ENCODE data around the gene STXBP3. TPM values are rescaled to one million over a fixed set of nuclear protein-coding genes. Genes with fewer than 3 reads are reported as not detected.
A peak's percentile ranks its signal among the peaks of the same experiment; 100 is the strongest.

Gene STXBP3
- total RNA-seq, 1 experiment from 2014 or later = 34.1 TPM

- no peak overlapping the region for H3K56ac ChIP-seq (ENCODE audit: insufficient read length, low read depth, low read length)
- Mint-ChIP-seq H3K9me3 (no peaks in the 10 kb centered on the region; a peak in 1 of 5 replicates), H3K27me3 (ENCODE audit: low read depth) (peaks cover 2% of the 10 kb centered on the region), H3K4me1 (peaks cover 31 to 33% of the 10 kb centered on the region in 2 experiments), H3K36me3 (ENCODE audit: insufficient read depth in 1 of 3, low read depth in 3 of 3) (0 out of 7 replicates have a peak, but pooled peaks cover 0 to 3% (median 0%) of the 10 kb centered on the region in 3 experiments), H3K4me3 (no peak overlapping the region), H3K27ac (peak overlapping the region in 2 of 3 experiments; percentile 55 to 72; a peak in 2 of 7 replicates)
- no peak overlapping the region for H2BK15ac ChIP-seq (ENCODE audit: low read depth, low read length)
- no peak overlapping the region for H2AFZ ChIP-seq (ENCODE audit: low read length)
- no peak overlapping the region for H2BK120ac ChIP-seq (ENCODE audit: low read depth, low read length, poor library complexity, severe bottlenecking)
- H2BK5ac ChIP-seq (ENCODE audit: insufficient read length, low read length) = no peak overlapping the region
- H3T11ph ChIP-seq (ENCODE audit: low read length) = no peak overlapping the region
- no peaks in the 10 kb centered on the region for H3K9me3 ChIP-seq (ENCODE audit: control insufficient read depth, low read depth, low read length)
- H3K27ac ChIP-seq (ENCODE audit: insufficient read length, low read depth, low read length) = no peak overlapping the region
- H3K79me2 ChIP-seq (ENCODE audit: insufficient read depth, low read length) = no peaks in the 10 kb centered on the region
- H2AK5ac ChIP-seq (ENCODE audit: insufficient read length, low read length) = no peak overlapping the region
- no peak for DNase-seq
- H3K79me1 ChIP-seq (ENCODE audit: insufficient read depth, low read depth, low read length, poor library complexity, severe bottlenecking) = no peaks in the 10 kb centered on the region
- H4K5ac ChIP-seq (ENCODE audit: insufficient read length, low read depth, low read length) = no peak overlapping the region
- no peaks in the 10 kb centered on the region for H4K20me1 ChIP-seq (ENCODE audit: control insufficient read depth, insufficient read depth, insufficient read length)
- no peaks in the 10 kb centered on the region for H3K27me3 ChIP-seq (ENCODE audit: insufficient read depth, low read length)
- H3K14ac ChIP-seq (ENCODE audit: insufficient read depth, low read length) = no peak overlapping the region
- no peak overlapping the region for H3K23ac ChIP-seq (ENCODE audit: insufficient read length, low read depth, low read length)
- no peak overlapping the region for H3K9ac ChIP-seq (ENCODE audit: extremely low read depth, insufficient read length, low read length)
- H2BK12ac ChIP-seq (ENCODE audit: insufficient read length, low read depth, low read length) = no peak overlapping the region
- no peak for TF ChIP-seq CTCF (conservative IDR thresholded peaks at IDR 0.05)
- no peak overlapping the region for H3K4me2 ChIP-seq (ENCODE audit: insufficient read depth, insufficient read length, low read length)
- no peak overlapping the region for H3K4ac ChIP-seq (ENCODE audit: low read depth, low read length)
- no peaks in the 10 kb centered on the region; the same call in 1 of the 2 replicates for H3K4me1 ChIP-seq (ENCODE audit: insufficient read depth, low read length)
- H4K8ac ChIP-seq (replicated peaks; ENCODE audit: insufficient read length, low read depth, low read length) = no peak overlapping the region
- H4K91ac ChIP-seq (ENCODE audit: insufficient read length, low read depth, low read length) = no peak overlapping the region
- no peaks in the 10 kb centered on the region for H3K23me2 ChIP-seq (ENCODE audit: insufficient read length, low read depth, low read length, poor library complexity, severe bottlenecking)
- no peak overlapping the region for H2BK20ac ChIP-seq (ENCODE audit: low read depth, low read length, poor library complexity, severe bottlenecking)
- H3K18ac ChIP-seq (ENCODE audit: insufficient read length, low read depth, low read length) = no peak overlapping the region
These were observed 71.3 kb downstream of the STXBP3 start for GRCh38 chr1:108817811-108818210.
